NCI-H345 treated with DMSO at 0.1 percent for 48 hours (cell line): ENCODE data around the gene BSG.

Experiments used
- DNase-seq: peaks from one replicate; lab custom pipeline; 2025; ENCODE audit not compliant: unreplicated experiment; lab: John Stamatoyannopoulos, UW

BSG gene

GRCh38 chr19:540867-541637, 31.3 kb upstream of the BSG start:
- DNase-seq = no peak

- DNase-seq = no peak
Observed at GRCh38 chr19:541699-542098, 30.7 kb upstream of the BSG start.

GRCh38 chr19:542173-542866, 30.1 kb upstream of the BSG start:
- no peak for DNase-seq

GRCh38 chr19:543910-544608, 28.3 kb upstream of the BSG start, which contains the start of gene GZMM:
TSS of gene GZMM (plus strand) at chr19:544053. CDS start at chr19:544072, 19 bp downstream.
- DNase-seq = no peak

- DNase-seq = no peak
Observed at GRCh38 chr19:547117-547516, 25.3 kb upstream of the BSG start.

- no peak for DNase-seq
Observed at GRCh38 chr19:547836-548720, 24.3 kb upstream of the BSG start.

GRCh38 chr19:548886-549830, 23.2 kb upstream of the BSG start:
- no peak for DNase-seq

- no peak for DNase-seq
Observed at GRCh38 chr19:554817-555216, 17.6 kb upstream of the BSG start.

GRCh38 chr19:555474-555808, 17.0 kb upstream of the BSG start:
- DNase-seq = no peak

- DNase-seq = no peak
Observed at GRCh38 chr19:556611-557382, 15.6 kb upstream of the BSG start.

- DNase-seq = no peak
Observed at GRCh38 chr19:558770-559439, 13.5 kb upstream of the BSG start.

- DNase-seq = no peak
Observed at GRCh38 chr19:560121-560520, 12.3 kb upstream of the BSG start.

- DNase-seq = no peak
Observed at GRCh38 chr19:566403-566802, 6.0 kb upstream of the BSG start.

- DNase-seq = no peak
Observed at GRCh38 chr19:566844-567243, 5.6 kb upstream of the BSG start.

GRCh38 chr19:567296-567900, 5.0 kb upstream of the BSG start:
- no peak for DNase-seq

- no peak for DNase-seq
Observed at GRCh38 chr19:570251-570686, 2.1 kb upstream of the BSG start.

- DNase-seq = peak; percentile 71
Observed at GRCh38 chr19:570937-571565, 1.3 kb upstream of the BSG start.

- peak; percentile 64 for DNase-seq
Observed at GRCh38 chr19:571566-571974, 826 bp upstream of the BSG start.
